HG02759 (cell line): ENCODE results near the gene LSM5.
"Not testable (repeated sequence)": the region's sequence is repeated elsewhere in the genome, so short reads cannot be mapped to it uniquely, and the experiment has no call there.

ENCODE experiments used
- ATAC-seq: cut with Tn5 transposase; IDR thresholded peaks from one replicate; pipeline ENCODE4 v1.9.1; 2021; ENCODE audit warnings: mild to moderate bottlenecking, moderate library complexity; ENCODE audit not compliant: unreplicated experiment

The LSM5 gene

GRCh38 chr7:32464641-32465416 is 25.4 kb downstream of the LSM5 start:
- ATAC-seq = not testable (repeated sequence)

DNA sequence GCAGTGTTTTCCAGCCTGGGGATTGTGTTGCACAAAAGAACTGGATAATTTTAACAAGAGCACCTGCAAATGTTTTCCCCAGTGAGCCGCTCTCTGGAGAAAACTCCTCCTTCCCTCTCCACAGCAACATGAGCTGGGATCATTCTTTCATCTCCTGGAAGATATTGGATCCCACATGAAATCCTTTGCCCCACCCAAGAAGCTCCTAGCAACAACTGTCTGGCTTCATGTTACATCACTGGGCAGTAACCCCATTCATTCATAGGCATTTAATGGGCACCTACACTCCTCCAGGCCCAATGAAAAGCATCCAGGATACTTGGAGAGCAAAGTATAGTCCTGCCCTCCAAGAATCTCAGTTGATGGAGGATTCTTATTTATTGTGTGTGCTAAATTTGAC is 27.2 kb downstream of the LSM5 start:
- no peak for ATAC-seq

GRCh38 chr7:32462451-32462850 is 27.7 kb downstream of the LSM5 start:
- no peak for ATAC-seq

DNA sequence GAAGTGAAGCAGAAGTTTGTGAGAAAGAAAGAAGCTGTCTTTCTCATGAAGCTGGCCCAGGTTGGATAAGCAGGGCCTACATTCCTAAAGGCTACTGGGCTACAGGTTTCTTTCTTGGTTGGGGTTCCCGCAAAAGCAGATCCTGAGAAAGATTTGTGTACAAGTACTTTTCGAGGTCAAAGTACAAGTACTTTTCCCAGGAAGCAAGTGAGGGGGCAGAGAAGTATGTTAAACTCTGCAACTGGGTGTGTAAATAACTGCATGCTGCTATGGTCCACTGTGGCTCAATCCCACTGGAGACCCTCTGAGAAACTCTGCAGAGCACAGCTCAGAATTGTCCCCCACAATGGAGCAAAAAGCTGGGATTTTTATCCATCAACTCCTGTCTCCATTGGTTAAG is 28.7 kb downstream of the LSM5 start:
- ATAC-seq = no peak

- ATAC-seq = no peak
Observed at GRCh38 chr7:32459788-32460187, 30.4 kb downstream of the LSM5 start.

- no peak for ATAC-seq
Observed at GRCh38 chr7:32458025-32458424, 32.2 kb downstream of the LSM5 start.

DNA sequence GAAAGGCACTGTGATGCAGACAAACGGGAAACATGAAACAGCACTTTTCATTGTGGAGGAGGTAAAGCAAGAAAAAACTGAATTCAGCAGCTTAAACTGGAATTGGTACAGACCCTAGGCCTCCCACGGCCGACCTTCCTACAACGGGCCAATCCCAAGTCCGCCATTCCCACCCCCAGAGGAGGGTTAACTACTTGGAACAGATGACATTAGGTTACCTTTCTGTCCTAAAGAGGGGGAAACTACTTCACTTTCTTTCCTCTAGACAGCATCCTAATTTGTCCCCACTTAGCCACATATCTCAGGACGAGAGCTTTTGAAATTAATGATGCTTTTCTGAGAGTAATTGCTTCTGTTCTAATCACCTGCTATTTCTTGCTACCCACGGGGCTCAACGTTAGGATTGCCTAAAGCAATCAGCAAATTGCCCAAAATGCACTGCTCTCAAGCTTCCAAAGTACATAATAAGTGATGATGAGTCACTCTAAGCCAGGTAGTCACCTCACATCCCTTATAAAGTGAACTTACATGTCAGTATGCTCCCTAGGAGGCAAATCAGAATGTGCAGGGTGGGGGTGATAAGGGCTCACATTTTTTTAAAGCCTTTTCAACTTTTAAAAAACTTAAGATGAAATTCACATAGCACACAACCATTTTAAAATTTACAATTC is 36.7 kb downstream of the LSM5 start:
- ATAC-seq = no peak

GRCh38 chr7:32447218-32447617 is 43.0 kb downstream of the LSM5 start:
- no peak for ATAC-seq

DNA sequence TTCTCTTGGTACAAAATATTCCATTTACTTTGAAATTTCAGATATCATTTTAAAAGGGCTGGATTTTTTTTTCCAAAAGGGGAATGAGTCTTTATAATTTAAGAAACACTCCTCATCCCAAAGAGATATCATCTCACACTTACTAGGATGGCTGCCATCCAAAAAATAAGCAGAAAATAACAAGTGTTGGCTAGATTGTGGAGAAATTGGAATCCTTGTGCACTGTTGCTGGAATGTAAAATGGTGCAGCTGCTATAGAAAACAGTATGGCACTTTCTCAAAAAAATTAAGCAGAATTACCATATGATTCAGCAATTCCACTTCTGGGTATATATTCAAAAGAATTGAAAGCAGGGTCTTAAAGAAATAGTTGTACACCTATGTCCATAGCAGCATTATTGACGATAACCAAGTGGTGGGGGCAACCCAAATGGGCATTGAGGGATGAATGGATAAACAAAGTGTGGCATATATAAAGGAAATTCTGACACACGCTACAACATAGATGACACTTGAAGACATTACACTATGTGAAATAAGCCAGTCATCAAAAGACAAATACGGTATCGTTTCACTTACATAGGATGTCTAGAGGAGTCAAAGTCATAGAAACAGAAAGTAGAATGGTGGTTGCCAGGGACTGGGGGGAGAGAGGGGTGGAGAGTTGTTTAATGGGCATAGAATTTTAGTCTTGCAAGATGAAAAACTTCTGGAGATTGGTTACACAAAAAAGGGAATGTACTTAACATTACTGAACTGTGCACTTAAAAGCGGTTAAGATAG is 53.8 kb downstream of the LSM5 start:
- ATAC-seq = no peak
